Measurements from ENCODE around the gene IL2RG.

Gene IL2RG

DNA sequence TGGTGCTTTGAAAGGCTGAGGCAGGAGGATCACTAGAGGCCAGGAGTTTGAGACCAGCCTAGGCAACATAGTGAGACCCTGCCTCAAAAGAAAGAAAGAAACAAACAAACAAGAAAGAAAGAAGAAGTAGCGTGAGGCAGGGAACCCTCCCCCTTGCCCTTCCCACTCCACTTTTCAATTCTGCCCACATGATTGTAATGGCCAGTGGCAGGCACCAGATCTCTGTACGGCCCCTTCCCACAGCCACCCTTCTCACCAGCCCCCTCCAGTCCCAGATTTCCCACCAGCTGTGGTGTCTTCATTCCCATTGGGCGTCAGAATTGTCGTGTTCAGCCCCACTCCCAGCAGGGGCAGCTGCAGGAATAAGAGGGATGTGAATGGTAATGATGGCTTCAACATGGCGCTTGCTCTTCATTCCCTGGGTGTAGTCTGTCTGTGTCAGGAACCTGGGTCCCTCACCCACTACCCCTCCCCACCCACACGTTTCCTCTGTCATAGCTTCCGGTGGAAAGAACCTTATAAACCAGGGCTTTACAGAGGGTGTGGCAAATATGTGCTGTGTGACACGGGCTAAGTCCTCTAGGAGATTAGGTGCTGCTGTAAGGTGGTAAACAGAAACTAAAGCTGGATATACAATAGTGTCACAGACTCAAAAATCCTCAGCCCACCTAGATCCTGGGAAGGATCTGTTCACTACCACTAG, at the start of gene IL2RG:
Gene IL2RG (minus strand): TSS at position 437 of the 703 bp plus-strand sequence. CDS start 38 bp downstream, at position 399.
- peak; percentile 39 to 69 for DNase-seq (ENCODE audit: low read depth in 2 of 2)

DNA sequence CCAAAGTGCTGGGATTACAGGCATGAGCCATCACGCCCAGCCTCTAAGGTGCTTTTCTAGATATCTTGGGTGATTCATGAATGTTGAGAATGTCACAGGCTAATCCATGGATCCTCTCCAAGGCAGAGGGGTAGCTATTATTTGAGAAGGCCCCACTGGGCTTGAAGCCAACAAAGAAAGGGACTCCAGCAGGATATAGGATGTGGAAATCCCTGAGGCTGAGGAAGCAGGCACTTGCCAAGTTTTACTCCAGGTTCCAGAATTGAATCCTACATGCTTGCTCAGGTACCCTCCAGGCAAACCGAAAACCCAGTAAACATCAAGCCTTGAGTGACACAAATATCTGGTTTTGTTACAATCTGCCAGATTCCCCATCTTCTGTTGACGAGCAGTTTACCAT, 49.1 kb upstream of the IL2RG start:
- no peak for DNase-seq (ENCODE audit: low read depth in 2 of 2)

DNA sequence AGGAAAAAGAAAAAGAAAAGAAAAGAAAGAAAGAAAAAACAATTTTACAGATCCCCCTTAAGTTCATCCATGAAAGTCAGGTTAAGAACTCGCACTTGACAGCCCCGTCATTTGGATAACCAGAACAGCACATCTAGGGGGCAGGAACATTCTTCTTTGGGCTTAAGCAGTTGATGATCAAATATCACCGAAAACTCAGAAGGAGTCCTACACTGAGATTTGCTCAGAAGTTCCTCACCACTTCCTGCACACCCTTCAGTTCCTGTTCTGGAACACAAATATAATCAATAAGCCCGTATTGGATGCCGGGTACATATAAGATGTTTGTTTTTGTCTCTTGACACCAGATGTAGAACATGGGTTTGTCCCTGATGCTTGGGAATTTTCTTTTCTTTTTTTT, 48.0 kb upstream of the IL2RG start:
- DNase-seq (ENCODE audit: low read depth in 2 of 2): no peak

DNA sequence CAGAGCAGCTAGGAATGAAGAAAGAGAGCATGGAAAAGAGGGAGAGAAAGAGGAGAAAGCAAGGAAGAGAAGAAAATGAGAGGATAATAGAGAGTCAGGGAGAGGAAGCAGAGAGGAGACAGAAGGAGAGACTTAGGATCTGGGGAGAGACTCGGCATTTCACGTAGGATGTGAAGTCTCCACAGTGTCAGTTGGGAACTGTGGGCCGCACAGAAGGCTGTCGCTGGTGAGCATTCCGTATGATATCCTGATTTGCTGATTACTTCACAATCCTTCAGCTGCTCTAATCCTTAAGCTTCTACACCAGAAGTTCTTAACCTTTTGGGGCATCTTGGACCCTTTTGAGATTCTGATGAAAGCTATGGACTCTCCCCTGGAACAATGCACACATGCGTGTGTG, 47.2 kb upstream of the IL2RG start:
- DNase-seq (ENCODE audit: low read depth in 2 of 2): no peak

DNA sequence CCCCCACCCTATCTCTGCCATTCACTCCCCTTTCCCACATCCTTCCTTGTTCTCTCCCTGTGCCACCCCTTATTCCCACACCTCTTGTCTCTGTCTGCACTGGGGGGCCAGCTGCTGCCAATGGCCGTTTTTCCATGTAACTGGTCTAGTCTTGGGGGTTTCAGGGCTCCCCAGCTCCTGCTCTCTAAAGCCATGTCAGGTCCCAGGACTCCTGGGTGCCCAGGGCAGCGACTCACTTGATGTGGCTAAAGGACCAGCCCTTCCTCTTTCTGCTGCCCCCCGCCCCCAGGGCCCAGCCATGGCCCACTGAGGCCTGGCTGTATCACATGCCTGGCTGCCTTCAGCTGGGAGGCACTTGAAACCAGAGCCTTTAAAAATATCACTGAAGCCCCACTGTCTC, 43.3 kb upstream of the IL2RG start:
- DNase-seq (ENCODE audit: low read depth in 2 of 2): no peak

DNA sequence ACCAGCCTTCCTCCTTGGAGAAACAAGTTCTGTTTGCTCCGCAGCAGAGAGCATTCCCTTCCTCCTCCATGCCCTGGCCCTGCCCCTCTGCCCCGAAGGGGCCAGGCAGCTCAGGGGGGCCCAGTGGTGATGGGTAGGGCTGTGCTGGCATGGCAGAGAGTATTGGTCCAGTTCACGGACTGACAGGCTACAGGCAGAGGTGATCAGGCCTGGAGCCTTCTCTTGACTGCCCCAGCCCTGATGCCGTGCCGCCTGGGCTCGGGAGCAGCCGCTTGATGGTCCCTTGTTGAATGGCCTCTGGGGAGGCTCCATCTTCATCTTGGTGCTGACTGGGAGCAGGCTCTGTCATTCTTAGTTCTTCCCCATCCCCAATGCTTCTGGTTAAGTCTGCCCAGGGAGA, 42.8 kb upstream of the IL2RG start:
- no peak for DNase-seq (ENCODE audit: low read depth in 2 of 2)

DNA sequence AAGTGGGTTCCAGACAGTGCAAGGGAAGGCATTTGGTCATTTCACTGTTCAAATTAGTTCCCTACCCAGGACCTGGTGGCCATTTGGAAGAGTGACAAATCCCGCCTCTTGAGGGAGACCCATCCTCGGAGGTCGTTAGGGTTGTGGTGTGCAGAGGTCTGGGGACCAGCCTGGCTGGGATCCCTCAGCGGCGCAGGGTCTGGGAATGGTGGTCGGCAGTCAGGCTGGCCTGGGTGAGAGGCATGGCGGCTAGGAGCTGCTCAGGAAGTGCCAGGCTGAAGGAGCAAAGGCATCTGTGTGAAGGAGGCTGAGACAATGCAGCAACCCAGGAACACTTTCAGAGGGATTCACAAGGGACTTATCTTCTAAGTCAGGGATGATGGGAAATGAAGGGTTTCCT, 40.0 kb upstream of the IL2RG start:
- DNase-seq (ENCODE audit: low read depth in 2 of 2): no peak

DNA sequence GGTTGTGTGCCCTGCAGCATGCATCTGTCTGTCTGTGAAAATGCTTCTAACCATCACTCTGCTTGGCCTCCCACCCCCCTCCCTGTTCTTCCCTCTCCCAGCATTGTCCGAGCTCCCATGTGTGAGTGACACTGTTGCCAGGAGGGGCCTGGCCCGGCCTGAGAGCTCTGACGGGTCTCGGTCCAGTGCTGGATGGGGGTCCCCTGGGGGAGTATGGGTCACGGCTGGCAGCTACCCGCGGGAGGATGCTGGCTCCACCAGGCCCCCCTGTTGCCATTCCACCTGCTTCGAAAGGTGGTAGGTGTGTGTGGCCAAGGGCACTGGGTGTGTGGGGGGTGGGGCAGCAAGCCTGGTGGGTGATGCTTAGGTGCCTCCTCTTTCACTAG, 36.9 kb upstream of the IL2RG start:
- DNase-seq (ENCODE audit: low read depth in 2 of 2): no peak

DNA sequence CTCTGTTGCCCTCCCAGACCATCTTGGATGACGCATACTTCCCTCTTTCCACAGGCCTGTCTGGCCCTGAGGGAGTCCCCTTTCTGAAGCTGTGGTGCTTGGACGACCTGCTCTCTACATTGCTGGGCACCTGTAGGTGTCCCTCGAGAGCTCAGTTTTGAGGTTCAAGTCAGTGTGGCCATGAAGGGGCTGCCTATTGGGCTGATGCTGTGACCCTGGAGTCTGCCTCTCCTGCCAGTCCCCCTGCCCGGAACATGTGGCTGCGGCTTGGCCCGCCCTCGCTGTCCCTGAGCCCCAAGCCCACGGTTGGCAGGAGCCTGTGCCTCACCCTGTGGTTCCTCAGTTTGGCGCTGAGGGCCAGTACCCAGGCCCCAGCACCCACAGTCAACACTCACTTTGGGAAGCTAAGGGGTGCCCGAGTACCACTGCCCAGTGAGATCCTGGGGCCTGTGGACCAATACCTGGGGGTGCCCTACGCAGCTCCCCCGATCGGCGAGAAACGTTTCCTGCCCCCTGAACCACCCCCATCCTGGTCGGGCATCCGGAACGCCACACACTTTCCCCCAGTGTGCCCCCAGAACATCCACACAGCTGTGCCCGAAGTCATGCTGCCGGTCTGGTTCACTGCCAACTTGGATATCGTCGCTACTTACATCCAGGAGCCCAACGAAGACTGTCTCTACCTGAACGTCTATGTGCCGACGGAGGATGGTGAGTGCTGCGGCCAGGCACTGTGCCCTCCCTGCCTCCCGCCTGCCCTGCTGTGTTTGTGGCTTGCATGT, 36.3 kb upstream of the IL2RG start:
- no peak for DNase-seq (ENCODE audit: low read depth in 2 of 2)

DNA sequence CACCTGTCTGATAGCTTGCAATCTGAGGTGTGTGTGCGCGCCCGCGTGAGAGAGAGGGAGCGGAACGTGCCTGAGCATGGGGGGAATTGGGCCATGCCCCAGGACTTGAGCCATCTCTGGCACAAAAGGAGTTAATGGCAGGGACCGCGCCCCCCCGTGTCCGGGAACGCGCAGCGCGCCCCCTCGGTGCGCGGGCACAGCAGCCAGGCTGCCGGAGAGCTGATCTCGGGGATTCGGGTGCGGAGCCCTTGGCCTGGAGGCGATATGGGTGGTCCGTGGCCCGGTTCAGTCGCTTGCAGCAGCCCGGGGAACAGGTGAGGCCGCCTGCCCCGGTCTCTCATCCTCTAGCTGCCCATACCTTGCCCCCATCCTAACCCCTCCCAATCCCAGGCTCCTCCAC, 33.3 kb upstream of the IL2RG start, which contains the start of gene NLGN3:
Gene NLGN3 (plus strand): TSS at position 191 of the 400 bp plus-strand sequence. CDS start 2,909 bp downstream, outside the sequence.
- no peak for DNase-seq (ENCODE audit: low read depth in 2 of 2)

DNA sequence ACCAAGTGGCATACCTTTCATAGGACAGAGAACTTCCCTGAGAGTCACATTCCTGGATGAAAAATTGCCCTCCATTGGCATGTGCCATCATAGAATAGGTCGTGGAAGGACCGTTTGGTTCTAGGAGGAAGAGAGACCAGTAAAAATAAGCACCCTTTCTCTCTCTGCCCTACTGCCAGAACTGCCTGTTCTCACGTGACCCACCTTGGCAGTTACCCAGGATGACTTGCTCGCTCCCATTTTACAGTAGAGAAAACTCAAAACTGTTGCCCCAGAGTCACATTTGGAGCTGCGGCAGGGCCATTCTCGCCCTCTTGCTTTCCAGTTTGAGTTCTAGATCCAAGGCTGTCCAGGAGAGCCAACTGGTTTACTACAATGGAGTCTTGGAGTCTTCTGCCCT, 32.1 kb upstream of the IL2RG start:
- no peak for DNase-seq (ENCODE audit: low read depth in 2 of 2)

DNA sequence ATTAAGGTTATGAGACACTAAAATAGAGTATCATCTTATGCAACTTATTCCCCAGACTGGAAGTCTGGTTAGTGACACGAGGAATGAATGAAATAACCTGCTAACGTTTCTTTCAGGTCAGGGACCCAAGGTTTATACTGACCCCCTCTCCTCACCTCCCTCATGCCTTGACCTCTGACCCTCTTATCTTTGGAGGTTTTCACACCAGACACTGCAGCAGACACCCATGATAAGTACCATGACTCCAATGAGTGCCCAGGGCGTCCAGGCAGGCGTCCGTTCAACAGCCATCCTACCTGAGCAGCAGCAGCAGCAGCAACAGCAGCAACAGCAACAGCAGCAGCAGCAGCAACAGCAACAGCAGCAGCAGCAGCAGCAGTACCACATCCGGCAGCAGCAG, 29.1 kb upstream of the IL2RG start:
- DNase-seq (ENCODE audit: low read depth in 2 of 2): no peak

DNA sequence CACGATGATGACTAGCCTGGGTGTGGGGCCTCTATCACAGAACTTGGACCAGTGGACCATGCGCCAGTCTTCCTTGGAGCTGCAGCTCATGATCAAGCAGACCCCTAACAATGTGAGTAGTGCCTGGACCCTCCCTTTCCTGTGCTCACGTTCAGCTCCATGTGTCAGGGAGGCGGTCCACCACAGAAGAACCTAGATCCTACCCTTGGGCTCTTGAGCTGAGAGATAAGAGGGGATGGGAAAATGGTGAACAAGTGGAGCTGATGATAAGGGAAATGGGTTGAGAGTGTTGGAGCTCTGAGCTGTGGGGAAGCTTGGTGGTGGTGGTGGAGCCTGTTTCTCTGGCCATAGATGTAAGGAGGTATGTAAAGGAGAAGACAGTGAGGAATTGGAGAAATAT, 20.1 kb upstream of the IL2RG start:
- no peak for DNase-seq (ENCODE audit: low read depth in 2 of 2)

DNA sequence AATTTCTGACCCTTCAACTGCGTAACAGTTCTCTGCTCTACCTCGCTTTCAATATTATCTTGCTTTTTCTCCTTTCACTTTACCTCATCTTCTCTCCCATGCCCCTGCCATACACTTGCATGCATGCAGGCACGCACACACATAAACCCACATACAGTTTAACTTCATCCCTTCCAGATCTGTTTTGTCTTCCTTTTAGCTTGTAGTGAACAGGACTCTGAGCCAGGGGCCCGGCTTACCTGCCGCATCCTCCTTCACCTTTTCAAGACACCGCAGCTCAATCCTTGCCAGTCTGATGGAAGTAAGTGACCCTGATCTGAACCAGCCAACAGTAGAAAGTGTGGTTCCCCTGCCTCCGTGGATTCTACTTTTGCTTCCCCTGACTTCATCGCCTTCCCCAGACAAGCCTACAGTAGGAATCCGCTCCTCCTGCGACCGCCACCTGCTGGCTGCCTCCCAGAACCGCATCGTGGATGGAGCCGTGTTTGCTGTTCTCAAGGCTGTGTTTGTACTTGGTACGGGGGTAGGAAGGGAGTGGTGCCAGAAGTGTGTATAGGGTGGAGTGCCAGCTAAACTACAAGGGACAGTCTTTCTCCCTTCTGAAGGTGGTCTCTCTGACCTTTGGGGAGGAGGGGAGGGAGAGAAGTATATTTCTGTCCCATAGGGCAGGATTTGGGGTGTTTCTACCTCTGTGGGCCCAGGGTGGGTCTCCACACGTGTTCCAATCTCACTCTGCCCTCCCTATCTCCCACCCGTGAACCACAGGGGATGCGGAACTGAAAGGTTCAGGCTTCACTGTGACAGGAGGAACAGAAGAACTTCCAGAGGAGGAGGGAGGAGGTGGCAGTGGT, 17.8 kb upstream of the IL2RG start:
- peak; percentile 53 to 60 for DNase-seq (ENCODE audit: low read depth in 2 of 2)

DNA sequence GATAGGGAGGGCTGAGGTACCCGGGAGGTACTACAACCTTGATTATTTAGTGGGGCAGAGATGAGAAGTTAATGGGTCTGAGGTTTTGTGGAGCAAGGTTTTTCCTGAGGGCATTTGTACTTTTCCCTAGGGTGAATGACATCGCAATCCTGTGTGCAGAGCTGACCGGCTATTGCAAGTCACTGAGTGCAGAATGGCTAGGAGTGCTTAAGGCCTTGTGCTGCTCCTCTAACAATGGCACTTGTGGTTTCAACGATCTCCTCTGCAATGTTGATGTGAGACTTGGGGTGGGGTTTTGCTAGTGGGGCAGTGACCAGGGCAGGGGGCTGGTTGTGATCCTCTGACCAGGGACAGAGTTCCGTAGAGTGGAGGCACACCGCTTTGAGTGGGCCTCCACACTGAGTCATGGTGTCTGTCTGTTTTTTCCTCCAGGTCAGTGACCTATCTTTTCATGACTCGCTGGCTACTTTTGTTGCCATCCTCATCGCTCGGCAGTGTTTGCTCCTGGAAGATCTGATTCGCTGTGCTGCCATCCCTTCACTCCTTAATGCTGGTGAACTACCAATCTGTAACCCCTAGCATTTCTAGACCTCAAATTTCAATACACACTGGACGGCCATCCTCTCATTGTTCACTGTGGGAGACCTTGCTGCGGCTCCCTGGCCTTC, 16.9 kb upstream of the IL2RG start:
- no peak for DNase-seq (ENCODE audit: low read depth in 2 of 2)

DNA sequence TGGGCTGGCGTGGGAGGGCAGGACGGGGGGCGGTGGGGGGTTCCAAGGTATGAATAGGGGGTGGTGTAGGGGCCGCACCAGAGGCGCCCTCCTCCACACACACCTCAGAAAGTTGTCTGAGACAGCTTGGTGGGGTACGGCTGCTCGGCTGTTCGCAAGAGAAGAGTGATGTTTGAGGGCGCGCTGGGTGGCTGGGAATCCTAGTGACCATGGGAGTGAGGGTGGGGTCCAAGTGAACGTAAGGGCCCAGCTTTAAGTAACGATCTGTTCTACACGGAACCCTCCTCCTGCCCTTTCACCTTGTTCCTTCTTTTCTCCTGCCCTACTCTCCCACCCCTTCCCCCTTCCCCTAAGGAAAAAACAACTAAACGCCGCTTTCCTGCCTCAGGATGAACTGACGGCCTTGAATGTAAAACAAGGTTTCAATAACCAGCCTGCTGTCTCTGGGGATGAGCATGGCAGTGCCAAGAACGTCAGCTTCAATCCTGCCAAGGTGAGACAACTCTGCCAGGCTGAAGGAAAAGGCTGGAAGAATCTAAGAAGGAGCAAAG, 7.7 kb upstream of the IL2RG start:
- no peak for DNase-seq (ENCODE audit: low read depth in 2 of 2)

DNA sequence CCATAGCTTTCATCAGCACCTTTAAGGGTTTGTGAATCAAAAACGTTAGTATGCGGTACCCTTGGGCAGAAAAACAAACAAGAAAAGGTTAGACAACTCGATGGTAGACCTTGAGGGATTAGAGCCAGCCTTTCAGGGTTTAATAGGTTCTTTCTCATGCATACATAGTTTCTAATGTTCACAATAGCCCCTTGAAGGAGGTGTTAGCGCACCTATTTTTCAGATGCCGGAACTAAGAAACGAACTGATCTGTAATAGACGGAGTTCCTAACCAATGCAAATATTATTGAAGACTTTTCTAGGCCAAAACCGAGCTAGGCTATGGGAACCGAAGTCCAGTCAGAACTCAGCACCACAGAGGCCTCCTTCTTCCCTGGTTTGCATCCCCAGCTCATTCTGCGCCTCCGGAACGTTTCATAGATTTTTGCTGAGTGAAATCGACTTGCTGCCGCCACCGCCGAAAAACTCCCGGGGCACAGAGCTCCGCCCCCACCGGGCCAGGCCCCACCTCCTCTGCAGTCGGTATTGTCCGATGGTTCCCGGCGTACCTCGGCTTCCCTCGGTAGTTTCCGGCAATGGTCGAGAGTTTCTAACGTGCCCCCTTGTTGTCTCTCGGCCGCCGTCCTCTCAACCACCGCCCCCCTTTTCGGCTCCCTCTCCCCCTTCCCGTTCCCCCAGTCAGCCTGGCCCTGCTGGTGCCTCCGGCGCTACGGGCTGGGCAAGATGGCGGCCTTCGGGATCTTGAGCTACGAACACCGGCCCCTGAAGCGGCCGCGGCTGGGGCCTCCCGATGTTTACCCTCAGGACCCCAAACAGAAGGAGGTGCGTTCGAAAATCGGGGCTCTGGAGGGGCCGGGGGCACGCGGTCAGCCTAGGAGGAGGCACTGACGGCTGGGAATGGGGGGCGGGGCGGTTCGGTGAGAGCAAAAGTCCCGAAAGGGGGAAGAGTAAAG, 6.9 kb upstream of the IL2RG start, which contains the start of gene MED12:
Gene MED12 (plus strand): TSS at position 565 of the 953 bp plus-strand sequence. CDS start 159 bp downstream, at position 724.
- DNase-seq (ENCODE audit: low read depth in 2 of 2): peak; percentile 63 to 78

DNA sequence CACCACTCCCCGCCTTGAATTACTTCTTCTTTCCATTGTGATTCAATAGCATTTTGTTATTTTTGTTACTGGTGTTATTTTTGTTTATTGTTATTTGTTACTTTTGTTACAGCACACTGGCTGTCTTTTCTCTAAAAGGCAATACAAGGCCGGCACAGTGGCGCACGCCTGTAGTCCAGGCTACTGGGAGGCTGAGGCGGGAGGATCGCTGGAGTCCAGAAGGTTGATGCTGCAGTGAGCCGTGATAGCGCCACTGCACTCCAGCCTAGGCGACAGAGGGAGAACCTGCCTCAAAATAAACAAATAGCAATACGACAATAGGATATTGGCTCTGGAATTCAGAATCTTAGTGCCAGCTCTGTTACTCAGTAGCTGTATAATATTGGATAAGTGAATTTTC, 6.0 kb upstream of the IL2RG start:
- DNase-seq (ENCODE audit: low read depth in 2 of 2): no peak

DNA sequence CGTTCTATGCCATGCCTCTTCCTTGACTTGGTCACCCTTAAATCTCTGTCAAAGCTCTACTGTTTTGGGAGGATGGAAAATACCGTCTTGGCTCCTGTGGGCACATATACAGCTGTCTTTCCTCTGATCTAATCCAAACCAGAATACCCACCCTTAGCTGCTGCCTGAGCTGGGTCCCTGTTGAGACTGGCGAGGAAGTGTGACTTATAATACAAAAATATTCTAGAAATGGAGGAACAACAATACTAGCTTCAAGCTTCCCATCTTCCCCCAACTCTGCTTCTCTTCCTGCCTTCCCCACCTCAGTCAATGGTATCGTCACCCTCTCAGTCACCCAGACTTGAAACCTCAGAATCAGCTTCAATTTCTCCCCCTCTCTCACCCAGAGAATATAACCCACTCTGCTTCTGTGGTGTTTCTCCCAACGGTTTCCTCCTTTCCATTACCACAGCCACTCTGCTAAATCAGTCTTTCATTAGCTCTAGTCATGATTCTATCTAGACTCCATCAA, 599 bp upstream of the IL2RG start:
- no peak for DNase-seq (ENCODE audit: low read depth in 2 of 2)

DNA sequence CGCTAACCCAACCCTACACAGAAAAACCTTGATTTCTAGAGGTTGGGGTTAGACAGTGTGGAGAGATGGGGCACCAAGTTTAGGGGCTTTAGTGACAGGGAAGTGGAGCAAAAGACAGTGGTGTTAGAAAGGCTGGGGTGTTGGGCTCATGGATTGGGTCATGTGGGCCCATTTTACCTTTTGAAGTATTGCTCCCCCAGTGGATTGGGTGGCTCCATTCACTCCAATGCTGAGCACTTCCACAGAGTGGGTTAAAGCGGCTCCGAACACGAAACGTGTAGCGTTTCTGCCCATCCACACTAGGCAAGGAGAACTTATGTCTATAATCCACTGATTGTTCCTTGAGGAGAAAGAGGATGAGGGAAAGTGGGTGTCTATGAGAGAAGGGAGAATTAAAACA, 2.3 kb downstream of the IL2RG start:
- no peak for DNase-seq (ENCODE audit: low read depth in 2 of 2)
